Measurements from ENCODE around the gene CHST8. TPM values are rescaled to one million over a fixed set of nuclear protein-coding genes. Genes with fewer than 3 reads are reported as not detected.

CHST8 gene
- total RNA-seq, 1 donor from 2014 or later, result not detected

- no peak for TF ChIP-seq CTCF (conservative IDR thresholded peaks at IDR 0.05; ENCODE audit: low read depth, low read length)
- no peak overlapping the region for H3K4me3 ChIP-seq (ENCODE audit: low read depth, low read length)
- DNase-seq (ENCODE audit: low read depth), result no peak
These were observed 78.1 kb downstream of the CHST8 start for GRCh38 chr19:33699754-33700407.

GRCh38 chr19:33700408-33701013 is 78.8 kb downstream of the CHST8 start:
- DNase-seq (ENCODE audit: low read depth), result no peak
- TF ChIP-seq CTCF (conservative IDR thresholded peaks at IDR 0.05; ENCODE audit: low read depth, low read length), result no peak
- H3K4me3 ChIP-seq (ENCODE audit: low read depth, low read length), result no peak overlapping the region

- no peak for TF ChIP-seq CTCF (conservative IDR thresholded peaks at IDR 0.05; ENCODE audit: low read depth, low read length)
- no peak overlapping the region for H3K4me3 ChIP-seq (ENCODE audit: low read depth, low read length)
- DNase-seq (ENCODE audit: low read depth), result no peak
These were observed 79.8 kb downstream of the CHST8 start for GRCh38 chr19:33701565-33701964.

GRCh38 chr19:33702606-33703437 is 81.1 kb downstream of the CHST8 start:
- no peak overlapping the region for H3K4me3 ChIP-seq (ENCODE audit: low read depth, low read length)
- DNase-seq (ENCODE audit: low read depth), result no peak
- TF ChIP-seq CTCF (conservative IDR thresholded peaks at IDR 0.05; ENCODE audit: low read depth, low read length), result no peak

- no peak for DNase-seq (ENCODE audit: low read depth)
- TF ChIP-seq CTCF (conservative IDR thresholded peaks at IDR 0.05; ENCODE audit: low read depth, low read length), result no peak
- no peak overlapping the region for H3K4me3 ChIP-seq (ENCODE audit: low read depth, low read length)
These were observed 81.6 kb downstream of the CHST8 start for GRCh38 chr19:33703438-33703750.

GRCh38 chr19:33703821-33704220 is 82.1 kb downstream of the CHST8 start:
- TF ChIP-seq CTCF (conservative IDR thresholded peaks at IDR 0.05; ENCODE audit: low read depth, low read length), result no peak
- no peak overlapping the region for H3K4me3 ChIP-seq (ENCODE audit: low read depth, low read length)
- no peak for DNase-seq (ENCODE audit: low read depth)

All from epithelial cell of proximal tubule (primary cell).